HepG2 (cell line): ENCODE data around the gene WDR18. TPM values are rescaled to one million over a fixed set of nuclear protein-coding genes. Genes with fewer than 3 reads are reported as not detected.

ENCODE experiments used
- ATAC-seq: fragments of 200-7000 bp; cut with Tn5 transposase; 3 replicates; pipeline ENCODE4 v1.9.1; 2020; ENCODE audit warnings: mild to moderate bottlenecking, moderate library complexity
- BruUV-seq: library from RNA; stranded (reverse); fragments of 400-500 nt; replicated peaks from 2 replicates; lab custom pipeline; 2021; lab: Mats Ljungman, UMichigan
- CTCF ChIA-PET: fragments of 300-600 bp; formaldehyde crosslinking; extraction: SDS; loops from one replicate; lab custom pipeline; 2021; ENCODE audit warnings: low total read pairs, inconsistent platforms, low intra/inter-chr PET ratio; lab: Yijun Ruan, JAX
- POLR2A ChIA-PET: fragments of 350-600 bp; sonication (Branson Sonifier 250); formaldehyde crosslinking; loops from one replicate; lab custom pipeline; 2020; ENCODE audit warnings: antibody characterized with exemption, inconsistent platforms; lab: Yijun Ruan, JAX
- DNase-seq: peaks from one replicate; pipeline ENCODE4 v3.0.0-alpha.2; 2015; ENCODE audit warnings: low spot score
- FAIRE-seq: peaks from 3 replicates; lab custom pipeline; 2011; peaks lifted over from hg19 to GRCh38; lab: Jason Lieb, UNC
- H2AFZ ChIP-seq: one replicate; pipeline ENCODE4 v1.6.1; 2011; ENCODE audit warnings: low read length, inconsistent platforms
- H3K27ac ChIP-seq: fragments of 300-600 bp; 3 replicates; pipeline ENCODE4 v1.8.0; 2011; ENCODE audit warnings: mixed run types, mild to moderate bottlenecking, mixed read lengths, low read length, inconsistent platforms; ENCODE audit not compliant: insufficient read depth; ENCODE audit errors: extremely low read length
- H3K27me3 ChIP-seq, 2 experiments: fragments of 200-600 bp in 1 of 2; 2 replicates in 1 of 2; 3 replicates in 1 of 2; pipeline versions ENCODE4 v1.6.0 to v1.8.0; 2011; ENCODE audit warnings: low read length in 2 of 2, mild to moderate bottlenecking in 2 of 2, moderate library complexity in 2 of 2, inconsistent platforms in 1 of 2; ENCODE audit not compliant: insufficient read depth in 2 of 2, control insufficient read depth in 1 of 2
- H3K36me3 ChIP-seq, 2 experiments: fragments of 200-600 bp in 1 of 2; replicated peaks in 1 of 2; 2 replicates in 1 of 2; 3 replicates in 1 of 2; pipeline versions ENCODE4 v1.5.1 to v1.8.0; 2011; ENCODE audit warnings: low read length in 2 of 2, inconsistent platforms in 1 of 2; ENCODE audit not compliant: insufficient read depth in 2 of 2, control insufficient read depth in 1 of 2
- H3K4me1 ChIP-seq: 2 replicates; pipeline ENCODE4 v1.5.1; 2012; ENCODE audit warnings: low read length, inconsistent platforms; ENCODE audit not compliant: insufficient read depth
- H3K4me2 ChIP-seq: 2 replicates; pipeline ENCODE4 v1.6.0; 2011; ENCODE audit warnings: low read depth, low read length, inconsistent platforms
- H3K4me3 ChIP-seq, 3 experiments: fragments of 200-600 bp in 1 of 3; sonication (generic), shearing (Covaris generic) in 1 of 3; replicated peaks in 1 of 3; 2 replicates each; pipeline ENCODE4 v1.5.1; 2011 to 2016; ENCODE audit warnings: low read length in 3 of 3, inconsistent platforms in 2 of 3, low read depth in 2 of 3, mild to moderate bottlenecking in 2 of 3, control low read depth in 1 of 3, mixed read lengths in 1 of 3; ENCODE audit not compliant: insufficient read depth in 1 of 3
- H3K79me2 ChIP-seq: one replicate; pipeline ENCODE4 v1.6.1; 2011; ENCODE audit warnings: low read length, inconsistent platforms; ENCODE audit not compliant: insufficient read depth
- H3K9ac ChIP-seq: 2 replicates; pipeline ENCODE4 v1.6.0; 2011; ENCODE audit warnings: mild to moderate bottlenecking, low read depth, low read length, inconsistent platforms; ENCODE audit not compliant: insufficient read depth
- H3K9me3 ChIP-seq: 2 replicates; pipeline ENCODE4 v1.5.1; 2012; ENCODE audit warnings: mild to moderate bottlenecking, low read length
- H4K20me1 ChIP-seq: 2 replicates; pipeline ENCODE4 v1.6.0; 2011; ENCODE audit warnings: inconsistent platforms, mild to moderate bottlenecking, low read length, moderate library complexity; ENCODE audit not compliant: insufficient read depth
- DNMT1 ChIP-seq: sonication (generic); formaldehyde crosslinking; IDR thresholded peaks from 2 replicates; pipeline ENCODE4 v1.5.1; 2020; ENCODE audit warnings: mild to moderate bottlenecking, missing genetic modification reagents
- GABPB1 ChIP-seq: IDR thresholded peaks from 2 replicates; pipeline ENCODE4 v1.6.1; 2016; ENCODE audit warnings: mild to moderate bottlenecking, missing genetic modification reagents, moderate library complexity, missing compliant biosample characterization
- HNRNPLL ChIP-seq: fragments of 200-400 bp; formaldehyde crosslinking; IDR thresholded peaks from 2 replicates; pipeline ENCODE4 v1.6.1; 2017; ENCODE audit warnings: mild to moderate bottlenecking, low read depth, low read length; ENCODE audit not compliant: poor library complexity, severe bottlenecking
- NPAS2 ChIP-seq: sonication (generic); formaldehyde crosslinking; IDR thresholded peaks from 2 replicates; pipeline ENCODE4 v1.8.0; 2022; ENCODE audit warnings: mild to moderate bottlenecking, missing genetic modification reagents, borderline replicate concordance
- PPARG ChIP-seq: conservative IDR thresholded peaks from 2 replicates; pipeline ENCODE4 v1.6.1; 2016; ENCODE audit warnings: missing biosample characterization, missing genetic modification reagents
- SALL1 ChIP-seq: sonication (generic); formaldehyde crosslinking; IDR thresholded peaks from 2 replicates; pipeline ENCODE4 v1.8.0; 2022; ENCODE audit warnings: mild to moderate bottlenecking, missing genetic modification reagents
- ZFP36L2 ChIP-seq: sonication (generic); formaldehyde crosslinking; IDR thresholded peaks from 2 replicates; pipeline ENCODE4 v1.4.0; 2020; ENCODE audit warnings: missing genetic modification reagents
- ZNF10 ChIP-seq: sonication (generic); formaldehyde crosslinking; IDR thresholded peaks from 2 replicates; pipeline ENCODE4 v1.4.0; 2020; ENCODE audit warnings: mild to moderate bottlenecking, low read depth, missing genetic modification reagents, borderline replicate concordance
- ZNF629 ChIP-seq: sonication (generic); formaldehyde crosslinking; conservative IDR thresholded peaks from 2 replicates; pipeline ENCODE4 v1.5.0; 2020; ENCODE audit warnings: missing genetic modification reagents
- ZNF776 ChIP-seq: sonication (generic); formaldehyde crosslinking; IDR thresholded peaks from 2 replicates; pipeline ENCODE4 v1.4.0; 2020; ENCODE audit warnings: mild to moderate bottlenecking, missing genetic modification reagents
- ZNF788 ChIP-seq: sonication (generic); formaldehyde crosslinking; IDR thresholded peaks from 2 replicates; pipeline ENCODE4 v1.5.0; 2020; ENCODE audit warnings: mild to moderate bottlenecking, missing genetic modification reagents, borderline replicate concordance
- ZNF878 ChIP-seq: sonication (generic); formaldehyde crosslinking; IDR thresholded peaks from 2 replicates; pipeline ENCODE4 v1.8.1; 2023; ENCODE audit warnings: mild to moderate bottlenecking, missing genetic modification reagents, moderate library complexity
- WGBS: methylation state at CpG from one replicate; pipeline ENCODE4 v1.1.6; 2017; ENCODE audit warnings: low lambda C conversion rate; 5-methylcytosine and 5-hydroxymethylcytosine counted together
- in situ Hi-C: cut with HindIII; loops from 2 replicates; pipeline ENCODE4 v1.10.0; 2017; ENCODE audit warnings: low pct_unique_long_range_greater_than_20kb; ENCODE audit not compliant: extremely low pct_ligation_motif_present
- intact Hi-C: fragments of 100-400 bp; cut with micrococcal nuclease; formaldehyde crosslinking; loops from one replicate; pipeline ENCODE4 v1.10.0; 2022; ENCODE audit not compliant: unreplicated experiment
- polyA plus RNA-seq, 8 experiments: library from polyadenylated mRNA; depleted of rRNA in 3 of 8; stranded (reverse) in 7 of 8; unstranded in 1 of 8; fragments of >200 nt; fragmentation: Illumina TruSeq in 4 of 8; extraction: Trizol in 4 of 8; gene quantifications; 2 replicates each; pipeline versions ENCODE4 v1.2.1 to v1.2.3, GENCODE V29; 2011 to 2016; ENCODE audit warnings: low read depth in 4 of 8, missing spikeins in 1 of 8, mixed read lengths in 1 of 8; ENCODE audit not compliant: insufficient read depth in 1 of 8
- total RNA-seq, 5 experiments: library from RNA; depleted of rRNA; stranded (reverse); fragments of >200 nt; fragmentation: Illumina TruSeq; extraction: Trizol; gene quantifications; 2 replicates each; pipeline ENCODE4 v1.2.3, GENCODE V29; 2016; ENCODE audit warnings: low read depth in 1 of 5
- TF ChIP-seq, protein P1 (sequence below): sonication (generic); formaldehyde crosslinking; IDR thresholded peaks from 2 replicates; pipeline ENCODE4 v1.8.1; 2022; ENCODE audit warnings: mild to moderate bottlenecking, missing genetic modification reagents

WDR18 gene
- total and polyA plus RNA-seq, 2 of the 13 experiments (the other 11 are each of a cell fraction or from before 2014, with no cell fraction given), result 36.4 to 47.6 TPM

DNA sequence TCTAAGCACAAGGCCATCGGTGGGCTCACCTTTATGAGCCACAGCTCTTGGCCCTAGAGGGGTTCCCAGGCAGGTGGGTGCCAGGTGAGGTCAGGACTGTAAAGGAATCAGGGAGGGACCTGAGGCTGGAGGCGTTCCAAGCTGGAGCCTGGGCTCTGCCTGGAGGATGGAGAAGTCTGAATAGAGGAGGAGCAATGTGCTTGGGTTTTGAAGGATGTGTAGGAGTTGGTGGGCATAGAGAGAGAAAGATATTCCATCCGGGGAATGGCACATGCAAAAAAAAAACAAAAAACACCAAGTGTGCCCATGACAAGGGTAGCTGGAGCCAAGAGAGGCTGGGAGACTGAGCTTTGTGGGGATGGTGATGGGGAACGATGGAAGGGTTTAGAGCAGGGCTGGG lies 18.5 kb downstream of the WDR18 start:
- H3K4me1 ChIP-seq, result peaks cover 22% of the 10 kb centered on the region
- no peaks in the 10 kb centered on the region for H3K36me3 ChIP-seq
- no peak overlapping the region for H2AFZ ChIP-seq
- intact Hi-C loops (no loop called here), in situ Hi-C loops (no loop called here)
- H3K27ac ChIP-seq, result no peak overlapping the region
- no peak overlapping the region for H3K9ac ChIP-seq
- H3K27me3 ChIP-seq, result peaks cover 15 to 50% of the 10 kb centered on the region in 2 experiments
- ATAC-seq (no peak), FAIRE-seq (no peak)
- WGBS, result 18% methylated on average over 4 of the region's 4 CpGs
- ChIA-PET POLR2A (no interaction called here), CTCF (no interaction called here)
- no peaks in the 10 kb centered on the region for H4K20me1 ChIP-seq
- no TSS peak for BruUV-seq
- no peak overlapping the region for H3K4me3 ChIP-seq
- H3K79me2 ChIP-seq, result no peaks in the 10 kb centered on the region
- no peaks in the 10 kb centered on the region for H3K9me3 ChIP-seq
- H3K4me2 ChIP-seq, result no peak overlapping the region
- no peak for TF ChIP-seq ZNF629
- no peak for TF ChIP-seq DNMT1
- TF ChIP-seq GABPB1, result no peak
- no peak for TF ChIP-seq ZFP36L2 (CRISPR knock-in tag)
- no peak for TF ChIP-seq NPAS2 (CRISPR knock-in tag)
- TF ChIP-seq SALL1 (CRISPR knock-in tag), result no peak
- TF ChIP-seq PPARG (CRISPR knock-in tag), result no peak
- TF ChIP-seq, protein P1, sequence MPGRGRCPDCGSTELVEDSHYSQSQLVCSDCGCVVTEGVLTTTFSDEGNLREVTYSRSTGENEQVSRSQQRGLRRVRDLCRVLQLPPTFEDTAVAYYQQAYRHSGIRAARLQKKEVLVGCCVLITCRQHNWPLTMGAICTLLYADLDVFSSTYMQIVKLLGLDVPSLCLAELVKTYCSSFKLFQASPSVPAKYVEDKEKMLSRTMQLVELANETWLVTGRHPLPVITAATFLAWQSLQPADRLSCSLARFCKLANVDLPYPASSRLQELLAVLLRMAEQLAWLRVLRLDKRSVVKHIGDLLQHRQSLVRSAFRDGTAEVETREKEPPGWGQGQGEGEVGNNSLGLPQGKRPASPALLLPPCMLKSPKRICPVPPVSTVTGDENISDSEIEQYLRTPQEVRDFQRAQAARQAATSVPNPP (CRISPR knock-in tag), result no peak
- no peak for TF ChIP-seq ZNF878 (CRISPR knock-in tag)
- TF ChIP-seq ZNF10 (CRISPR knock-in tag), result no peak
- no peak for TF ChIP-seq ZNF776
- no peak for TF ChIP-seq HNRNPLL
- no peak for TF ChIP-seq ZNF788
- TF ChIP-seq, all 625 proteins: peak for 0
- DNase-seq, result no peak
